Prostate gland (tissue), 2 donors: ENCODE results near the gene ALG14.

Experiments used
- POLR2A ChIP-seq: fragments of 450-650 bp; IDR thresholded peaks from one replicate; pipeline ENCODE4 v1.6.1; 2016; ENCODE audit warnings: antibody characterized with exemption, mild to moderate bottlenecking
- TF ChIP-seq, protein P1 (sequence below), 4 experiments: fragments of 200-600 bp in 2 of 4; fragments of 450-650 bp in 2 of 4; sonication (generic) in 2 of 4; IDR thresholded peaks; 1 replicate in 3 of 4; 2 replicates in 1 of 4; pipeline ENCODE4 v1.5.1; 2016 to 2019; ENCODE audit warnings: antibody characterized with exemption in 4 of 4, mild to moderate bottlenecking in 2 of 4, moderate library complexity in 2 of 4

DNA sequence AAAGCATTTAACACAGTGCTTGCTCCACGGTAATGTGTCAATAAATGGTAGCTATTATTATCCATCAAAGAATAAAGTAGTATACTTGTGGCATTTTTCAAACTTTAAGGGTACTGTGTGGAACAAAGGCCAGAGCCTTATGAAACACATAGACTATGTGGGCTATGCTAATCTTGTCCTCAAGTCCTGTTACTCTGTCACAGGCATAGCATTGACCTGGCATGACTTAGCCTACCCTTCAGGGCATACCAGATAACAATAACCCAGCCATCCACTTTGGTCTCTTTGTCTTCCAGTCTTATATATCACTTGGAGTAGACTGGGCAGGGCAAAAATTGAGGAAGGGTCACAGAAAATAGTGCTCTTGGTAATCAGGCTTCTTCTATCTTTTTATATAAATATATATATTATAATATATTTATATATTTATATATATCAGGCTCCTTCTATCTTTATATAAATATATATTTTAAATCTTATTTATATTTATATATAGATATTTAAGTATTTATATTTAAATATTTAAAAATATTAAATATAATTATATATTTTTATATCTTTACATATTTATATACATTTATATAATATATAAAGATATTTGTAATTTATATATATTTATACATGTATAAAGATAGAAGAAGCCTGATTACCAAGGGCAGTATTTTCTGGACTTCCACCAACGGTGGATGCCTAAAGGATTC, 79.7 kb downstream of the ALG14 start:
- TF ChIP-seq, protein P1, sequence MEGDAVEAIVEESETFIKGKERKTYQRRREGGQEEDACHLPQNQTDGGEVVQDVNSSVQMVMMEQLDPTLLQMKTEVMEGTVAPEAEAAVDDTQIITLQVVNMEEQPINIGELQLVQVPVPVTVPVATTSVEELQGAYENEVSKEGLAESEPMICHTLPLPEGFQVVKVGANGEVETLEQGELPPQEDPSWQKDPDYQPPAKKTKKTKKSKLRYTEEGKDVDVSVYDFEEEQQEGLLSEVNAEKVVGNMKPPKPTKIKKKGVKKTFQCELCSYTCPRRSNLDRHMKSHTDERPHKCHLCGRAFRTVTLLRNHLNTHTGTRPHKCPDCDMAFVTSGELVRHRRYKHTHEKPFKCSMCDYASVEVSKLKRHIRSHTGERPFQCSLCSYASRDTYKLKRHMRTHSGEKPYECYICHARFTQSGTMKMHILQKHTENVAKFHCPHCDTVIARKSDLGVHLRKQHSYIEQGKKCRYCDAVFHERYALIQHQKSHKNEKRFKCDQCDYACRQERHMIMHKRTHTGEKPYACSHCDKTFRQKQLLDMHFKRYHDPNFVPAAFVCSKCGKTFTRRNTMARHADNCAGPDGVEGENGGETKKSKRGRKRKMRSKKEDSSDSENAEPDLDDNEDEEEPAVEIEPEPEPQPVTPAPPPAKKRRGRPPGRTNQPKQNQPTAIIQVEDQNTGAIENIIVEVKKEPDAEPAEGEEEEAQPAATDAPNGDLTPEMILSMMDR (IDR thresholded peaks at IDR 0.05): no peak
- TF ChIP-seq POLR2A: no peak
